DMS153 treated with DMSO at 0.1 percent for 48 hours (cell line): ENCODE measurements around the gene PTPRF.
A peak's percentile ranks its signal among the peaks of the same experiment; 100 is the strongest.

Source experiments
- DNase-seq: peaks from one replicate; lab custom pipeline; 2025; ENCODE audit not compliant: unreplicated experiment; lab: John Stamatoyannopoulos, UW

Gene PTPRF

DNA sequence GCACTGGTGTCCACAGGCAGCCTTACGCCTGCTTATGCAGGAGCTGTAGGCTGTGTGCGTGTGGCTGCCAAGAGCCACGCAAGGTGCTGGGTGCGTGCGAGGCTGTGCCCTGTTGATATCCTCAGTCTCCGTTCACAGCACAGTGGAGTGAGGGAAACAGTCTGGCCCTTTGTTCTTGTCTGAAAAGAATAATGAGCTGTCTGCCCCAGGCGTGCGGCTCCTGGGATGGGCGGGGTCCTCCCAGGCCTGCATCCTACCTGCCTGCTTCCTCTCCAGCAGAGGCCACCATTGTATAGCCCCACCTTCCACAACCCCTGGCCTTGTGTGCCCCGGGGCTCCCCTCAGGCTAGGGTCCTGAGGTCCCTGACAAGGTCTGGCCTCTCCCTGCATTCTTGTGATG is 72.3 kb downstream of the PTPRF start:
- peak; percentile 86 for DNase-seq

DNA sequence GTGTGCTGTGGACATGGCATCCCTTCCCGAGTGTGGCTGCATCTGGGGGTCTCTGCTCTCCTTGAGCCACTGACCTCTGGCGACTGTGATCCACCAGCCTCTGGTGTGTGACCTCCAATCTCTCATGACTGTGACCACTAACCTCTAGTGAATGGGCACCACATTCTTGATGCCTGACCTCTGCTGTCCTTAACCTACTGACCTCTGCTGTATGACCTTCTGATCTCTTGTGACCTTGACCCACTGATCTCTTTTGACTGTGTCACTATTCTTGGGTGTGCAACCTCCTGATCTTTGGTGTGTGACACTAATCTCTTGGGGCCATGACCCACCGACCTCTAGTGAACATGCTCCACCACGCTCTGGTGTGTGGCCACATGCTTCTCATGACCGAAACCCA is 73.5 kb downstream of the PTPRF start:
- no peak for DNase-seq

- no peak for DNase-seq
These were observed 74.5 kb downstream of the PTPRF start for GRCh38 chr1:43605157-43605556.

DNA sequence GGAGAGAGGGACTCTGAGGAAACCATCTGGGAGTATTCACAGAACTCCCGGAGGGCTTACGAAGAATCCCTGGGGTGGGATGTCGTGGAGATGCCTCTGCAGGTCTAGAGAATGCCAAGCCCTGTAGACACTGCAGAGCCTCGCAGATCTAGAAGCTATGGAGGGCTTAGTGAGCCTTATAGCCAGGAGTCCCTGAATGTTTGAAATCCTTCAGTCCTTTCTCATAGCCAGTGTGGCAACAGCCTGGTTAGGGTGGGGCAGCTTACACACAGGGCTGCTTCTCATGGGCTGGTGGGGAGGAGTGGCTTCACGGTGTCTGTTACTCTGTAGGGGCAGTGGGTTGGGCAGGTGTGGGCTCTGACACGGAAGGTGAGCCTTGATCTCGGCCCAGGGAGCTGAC is 75.1 kb downstream of the PTPRF start:
- no peak for DNase-seq

- DNase-seq: no peak
These were observed 75.9 kb downstream of the PTPRF start for GRCh38 chr1:43606624-43607023.

DNA sequence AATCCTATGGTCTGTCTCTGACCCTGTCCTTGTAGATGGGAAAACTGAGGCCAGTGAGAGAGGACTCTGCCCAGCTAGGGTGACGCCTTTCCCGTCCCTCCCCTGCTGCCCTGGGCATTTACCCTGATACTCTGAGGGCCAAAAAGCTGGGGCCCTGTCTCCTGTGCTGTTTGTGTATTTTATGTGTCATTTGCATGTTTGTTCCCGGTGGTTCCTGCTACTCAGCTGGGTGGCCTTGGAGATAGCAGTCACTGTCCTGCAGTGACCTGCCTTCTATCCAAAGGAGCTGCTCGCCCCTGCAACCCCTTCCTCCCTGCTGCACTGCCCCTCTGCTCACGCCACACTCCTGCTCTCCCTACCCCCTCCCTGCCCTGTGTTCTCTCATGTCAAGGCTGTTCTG is 78.1 kb downstream of the PTPRF start:
- no peak for DNase-seq

DNA sequence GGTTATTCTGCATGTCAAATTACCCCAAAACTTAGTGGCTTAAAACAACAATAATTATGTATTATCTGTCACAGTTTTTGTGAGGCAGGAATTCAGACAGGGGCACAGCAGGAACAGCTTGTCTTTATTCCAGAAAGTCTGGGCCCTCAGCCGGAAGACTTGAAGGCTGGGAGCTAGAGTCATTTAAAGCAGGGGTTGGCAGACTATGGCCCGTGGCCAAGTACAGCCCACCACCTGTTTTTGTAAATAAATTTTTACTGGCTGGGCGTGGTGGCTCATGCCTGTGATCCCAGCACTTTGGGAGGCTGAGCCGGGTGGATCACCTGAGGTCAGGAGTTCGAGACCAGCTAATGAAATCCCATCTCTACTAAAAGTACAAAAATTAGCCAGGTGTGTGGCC is 79.7 kb downstream of the PTPRF start:
- DNase-seq: no peak

GRCh38 chr1:43611950-43612349 is 81.3 kb downstream of the PTPRF start:
- no peak for DNase-seq

GRCh38 chr1:43612406-43612805 is 81.7 kb downstream of the PTPRF start:
- DNase-seq: no peak

DNA sequence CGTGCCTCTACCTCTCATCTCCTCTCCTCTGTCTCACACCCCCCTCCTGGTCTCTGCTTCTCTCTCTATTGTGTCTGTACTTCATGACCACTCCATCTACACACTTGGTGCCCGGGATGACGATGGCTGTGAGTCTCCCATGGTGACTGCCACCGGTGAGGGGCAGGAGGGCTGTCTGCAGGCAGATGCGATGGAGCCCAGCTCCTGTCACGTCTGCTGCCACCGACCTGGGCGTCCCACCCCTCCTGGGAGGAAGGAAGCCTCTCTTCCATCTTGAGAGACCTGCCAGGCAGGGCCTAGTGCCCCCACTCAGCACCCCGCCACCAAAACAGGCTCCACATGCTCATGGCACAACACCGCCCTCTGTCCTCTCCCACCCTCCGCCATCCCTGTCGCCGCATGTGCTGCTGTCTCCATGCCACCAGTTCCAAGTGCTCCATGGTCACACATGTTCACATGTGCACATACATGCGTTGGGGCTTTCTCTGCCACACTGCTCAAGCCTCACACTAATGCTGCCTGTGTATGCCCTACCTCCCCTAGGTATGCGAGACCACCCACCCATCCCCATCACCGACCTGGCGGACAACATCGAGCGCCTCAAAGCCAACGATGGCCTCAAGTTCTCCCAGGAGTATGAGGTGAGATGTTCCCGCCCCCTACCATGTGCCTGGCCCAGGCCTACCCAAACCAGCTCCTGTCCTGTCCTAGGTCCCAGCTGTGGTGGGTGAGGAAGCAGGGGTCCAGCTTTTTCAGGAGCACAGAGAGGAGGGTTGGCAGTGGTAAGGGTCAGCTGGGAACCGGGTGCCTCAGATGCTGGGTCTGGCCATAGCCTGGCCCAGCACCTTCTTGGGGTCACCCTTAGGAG is 82.6 kb downstream of the PTPRF start:
- no peak for DNase-seq

- no peak for DNase-seq
These were observed 83.5 kb downstream of the PTPRF start for GRCh38 chr1:43614211-43614610.

GRCh38 chr1:43614891-43615290 is 84.2 kb downstream of the PTPRF start:
- DNase-seq: no peak

DNA sequence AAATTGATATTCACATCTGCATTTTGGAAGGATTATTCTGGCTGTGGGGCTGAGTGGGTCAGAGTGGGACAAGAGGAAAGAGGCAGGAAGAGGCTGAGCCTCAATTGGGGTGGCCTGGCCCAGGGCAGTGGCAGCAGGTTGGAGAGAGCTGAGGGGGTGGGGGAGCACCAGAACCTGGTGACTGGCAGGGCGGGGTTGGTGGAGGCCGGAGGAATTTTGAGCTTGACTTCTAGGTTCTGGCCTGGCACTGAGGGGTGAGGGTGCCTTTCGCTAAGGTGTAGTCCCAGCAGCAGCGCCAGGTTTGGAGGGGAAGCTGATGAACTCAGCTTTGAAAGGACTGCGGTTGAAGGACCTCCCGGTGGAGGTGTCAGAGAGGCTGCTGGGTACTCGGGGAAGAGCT is 85.7 kb downstream of the PTPRF start:
- DNase-seq: no peak

GRCh38 chr1:43617011-43617410 is 86.3 kb downstream of the PTPRF start:
- DNase-seq: no peak

DNA sequence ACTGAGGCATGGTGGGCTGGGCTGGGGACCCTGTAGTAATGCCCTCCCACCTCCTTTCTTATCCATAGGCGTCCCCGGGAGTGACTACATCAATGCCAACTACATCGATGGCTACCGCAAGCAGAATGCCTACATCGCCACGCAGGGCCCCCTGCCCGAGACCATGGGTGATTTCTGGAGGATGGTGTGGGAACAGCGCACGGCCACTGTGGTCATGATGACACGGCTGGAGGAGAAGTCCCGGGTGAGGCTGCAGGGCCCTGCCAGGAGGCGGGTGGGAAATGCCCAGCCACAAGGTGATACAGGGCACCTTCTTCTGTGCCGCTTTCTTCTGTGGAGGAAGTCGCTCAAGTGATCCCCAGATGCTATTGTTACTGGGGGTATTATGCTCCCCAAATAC is 87.0 kb downstream of the PTPRF start:
- no peak for DNase-seq

- DNase-seq: no peak
These were observed 88.0 kb downstream of the PTPRF start for GRCh38 chr1:43618521-43619313.

DNA sequence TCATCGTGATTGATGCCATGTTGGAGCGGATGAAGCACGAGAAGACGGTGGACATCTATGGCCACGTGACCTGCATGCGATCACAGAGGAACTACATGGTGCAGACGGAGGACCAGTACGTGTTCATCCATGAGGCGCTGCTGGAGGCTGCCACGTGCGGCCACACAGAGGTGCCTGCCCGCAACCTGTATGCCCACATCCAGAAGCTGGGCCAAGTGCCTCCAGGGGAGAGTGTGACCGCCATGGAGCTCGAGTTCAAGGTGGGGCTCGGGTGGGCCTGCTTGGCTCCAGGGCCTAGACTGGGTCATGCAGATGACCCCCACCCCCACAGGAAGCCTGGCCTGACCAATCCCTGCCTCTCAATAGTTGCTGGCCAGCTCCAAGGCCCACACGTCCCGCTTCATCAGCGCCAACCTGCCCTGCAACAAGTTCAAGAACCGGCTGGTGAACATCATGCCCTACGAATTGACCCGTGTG is 88.7 kb downstream of the PTPRF start:
- DNase-seq: no peak

DNA sequence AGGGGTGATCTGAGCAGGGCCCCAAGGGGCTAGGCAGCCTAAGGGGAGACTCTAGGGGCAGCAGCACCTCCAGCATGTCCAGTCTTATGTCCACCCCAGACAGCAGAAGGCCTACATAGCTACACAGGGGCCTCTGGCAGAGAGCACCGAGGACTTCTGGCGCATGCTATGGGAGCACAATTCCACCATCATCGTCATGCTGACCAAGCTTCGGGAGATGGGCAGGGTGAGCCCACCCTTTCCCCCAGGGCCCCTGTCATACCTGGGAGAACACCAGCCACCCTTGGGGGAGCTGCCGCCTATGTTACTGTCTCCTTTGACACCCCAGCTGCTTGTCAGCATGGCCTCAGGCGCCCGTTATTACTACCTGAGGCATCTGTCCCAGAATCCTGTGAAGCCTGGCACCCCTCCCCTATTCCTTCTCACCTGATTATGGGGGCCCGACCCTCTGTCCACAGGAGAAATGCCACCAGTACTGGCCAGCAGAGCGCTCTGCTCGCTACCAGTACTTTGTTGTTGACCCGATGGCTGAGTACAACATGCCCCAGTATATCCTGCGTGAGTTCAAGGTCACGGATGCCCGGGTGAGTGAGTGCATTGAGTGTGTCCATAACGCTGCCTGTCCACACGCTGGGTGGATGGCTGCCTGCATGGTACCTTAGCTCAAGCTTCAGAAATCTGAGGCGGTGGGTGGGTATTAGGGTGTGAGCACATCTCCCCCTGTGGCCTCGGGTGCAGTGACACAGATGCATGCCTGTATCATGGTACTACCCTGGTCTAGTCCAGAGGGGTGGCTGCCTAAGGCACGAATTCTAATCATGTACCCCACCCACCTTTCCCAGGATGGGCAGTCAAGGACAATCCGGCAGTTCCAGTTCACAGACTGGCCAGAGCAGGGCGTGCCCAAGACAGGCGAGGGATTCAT is 89.6 kb downstream of the PTPRF start:
- DNase-seq: no peak

- no peak for DNase-seq
These were observed 90.3 kb downstream of the PTPRF start for GRCh38 chr1:43620956-43621355.

GRCh38 chr1:43621386-43621785 is 90.7 kb downstream of the PTPRF start:
- no peak for DNase-seq

DNA sequence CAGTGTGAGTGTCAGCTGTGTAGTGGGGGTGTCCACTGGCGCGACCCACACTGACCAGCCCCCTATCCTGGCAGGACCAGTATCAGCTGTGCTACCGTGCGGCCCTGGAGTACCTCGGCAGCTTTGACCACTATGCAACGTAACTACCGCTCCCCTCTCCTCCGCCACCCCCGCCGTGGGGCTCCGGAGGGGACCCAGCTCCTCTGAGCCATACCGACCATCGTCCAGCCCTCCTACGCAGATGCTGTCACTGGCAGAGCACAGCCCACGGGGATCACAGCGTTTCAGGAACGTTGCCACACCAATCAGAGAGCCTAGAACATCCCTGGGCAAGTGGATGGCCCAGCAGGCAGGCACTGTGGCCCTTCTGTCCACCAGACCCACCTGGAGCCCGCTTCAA is 91.2 kb downstream of the PTPRF start:
- no peak for DNase-seq
